Stimulated activated CD4-positive, alpha-beta T cell treated with anti-CD3 and anti-CD28 coated beads, TNF-alpha, amount 100 ng/mL, for 48 hours (primary cell): Measurements from ENCODE around the gene BCL2L11.

Experiments
- DNase-seq, 3 donors: peaks; one replicate each; pipeline ENCODE4 v3.0.0-alpha.2; 2020; ENCODE audit warnings: low read depth in 3 of 3

Gene BCL2L11

DNA sequence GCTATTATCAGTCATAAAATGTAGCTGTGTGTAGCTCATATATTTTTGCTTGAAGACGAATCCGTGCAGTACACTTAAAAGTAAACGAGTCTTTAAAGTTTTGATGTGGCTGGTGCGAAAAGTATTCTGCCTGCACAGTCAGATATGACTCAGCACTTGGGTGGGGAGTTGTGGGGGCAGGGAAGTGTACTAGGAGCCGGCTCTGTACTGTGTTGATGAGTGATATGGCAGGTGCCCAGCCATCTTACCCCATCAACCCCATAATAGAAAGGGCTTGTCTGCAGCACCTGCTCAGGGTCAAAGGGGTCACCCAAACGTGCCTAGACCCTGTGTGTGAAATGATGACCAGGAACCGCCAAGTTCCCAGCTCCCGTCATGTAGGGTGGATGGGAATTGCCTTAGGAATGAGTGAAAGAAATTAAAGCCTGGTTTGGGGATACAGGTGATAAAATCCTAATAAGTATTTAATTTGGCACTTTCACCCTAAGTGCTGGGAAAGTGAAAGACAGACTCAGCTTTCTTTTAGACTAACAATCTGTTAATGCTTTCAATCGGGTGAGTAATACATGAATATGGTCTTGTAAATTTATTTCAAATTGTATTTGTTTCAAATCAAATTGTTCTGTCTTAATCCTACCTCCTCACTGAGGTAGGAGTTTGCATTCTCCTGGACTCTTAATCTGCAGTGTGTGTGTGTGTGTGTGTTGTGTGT lies 48.0 kb downstream of the BCL2L11 start:
- peak; percentile 19 to 68 (median 55) for DNase-seq

DNA sequence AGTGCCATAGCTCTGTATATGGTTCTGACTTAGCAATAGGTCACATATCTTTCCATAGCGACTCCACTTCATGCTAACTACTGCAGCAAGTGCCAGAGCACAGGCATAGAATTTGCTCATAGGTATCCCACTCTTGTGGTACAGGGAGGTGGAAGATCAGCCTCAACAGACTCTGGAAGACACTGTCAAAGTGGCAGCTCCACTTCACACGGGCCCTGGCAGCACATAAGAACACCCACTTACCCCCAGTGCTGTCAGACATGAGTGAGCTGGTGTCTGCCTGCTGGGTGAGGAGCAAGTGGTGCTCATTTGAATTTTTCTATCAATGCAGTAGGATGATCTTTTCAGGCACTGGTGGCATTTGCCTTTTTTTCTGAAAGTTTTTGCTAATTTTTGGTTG lies 48.6 kb downstream of the BCL2L11 start:
- DNase-seq = no peak

DNA sequence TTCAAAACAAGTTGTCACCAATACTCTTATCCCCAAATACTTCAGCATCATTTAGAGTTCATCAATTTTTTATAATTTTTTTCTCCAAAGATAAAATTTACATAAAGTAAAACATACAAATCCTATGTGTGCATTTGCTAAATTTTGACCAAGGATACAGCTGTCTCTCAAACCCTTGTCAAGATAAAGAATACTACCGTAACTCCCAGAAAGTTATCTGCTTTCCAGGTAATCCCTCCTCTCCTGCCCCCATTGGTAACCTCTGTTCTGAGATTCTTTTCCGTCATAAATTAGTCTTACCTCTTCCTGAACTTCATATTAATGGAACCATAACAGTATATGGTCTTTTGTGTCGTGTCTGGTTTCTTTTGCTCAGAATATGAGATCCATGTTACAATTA lies 49.2 kb downstream of the BCL2L11 start:
- no peak for DNase-seq

DNA sequence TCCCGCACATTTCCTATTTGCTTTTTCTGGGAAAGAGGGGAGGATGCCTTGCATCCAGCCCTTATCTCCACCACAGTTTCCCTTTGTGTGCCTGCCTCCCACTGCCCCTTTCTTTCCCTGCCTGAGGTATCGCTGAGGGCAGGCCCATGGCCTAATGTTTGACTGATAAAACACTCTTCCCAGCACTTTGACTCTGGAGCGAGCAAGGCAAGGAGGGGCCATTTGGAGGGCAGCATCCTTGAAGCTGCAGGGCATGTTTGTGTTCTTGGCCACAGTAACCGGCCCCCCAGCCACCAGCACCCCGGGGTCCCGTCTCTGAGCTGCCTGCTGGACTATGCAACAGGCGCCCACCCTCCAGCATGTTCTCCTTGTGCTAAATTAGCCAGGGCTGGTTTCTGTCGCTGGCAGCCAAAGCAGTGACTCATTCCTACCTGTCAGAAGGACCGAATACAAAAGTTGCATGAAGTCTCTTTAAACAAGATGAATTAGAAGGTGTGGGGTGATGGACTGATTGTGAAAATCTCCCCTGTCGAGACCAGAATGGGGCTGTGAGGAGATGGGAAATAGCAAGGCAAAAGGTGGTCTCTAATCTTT lies 50.7 kb downstream of the BCL2L11 start:
- no peak for DNase-seq

- no peak for DNase-seq
Observed at GRCh38 chr2:111172666-111173065, 52.0 kb downstream of the BCL2L11 start.

GRCh38 chr2:111173338-111173737 lies 52.6 kb downstream of the BCL2L11 start:
- DNase-seq = no peak

GRCh38 chr2:111173856-111174255 lies 53.1 kb downstream of the BCL2L11 start:
- DNase-seq = no peak

GRCh38 chr2:111175615-111176014 lies 54.9 kb downstream of the BCL2L11 start:
- DNase-seq = no peak

DNA sequence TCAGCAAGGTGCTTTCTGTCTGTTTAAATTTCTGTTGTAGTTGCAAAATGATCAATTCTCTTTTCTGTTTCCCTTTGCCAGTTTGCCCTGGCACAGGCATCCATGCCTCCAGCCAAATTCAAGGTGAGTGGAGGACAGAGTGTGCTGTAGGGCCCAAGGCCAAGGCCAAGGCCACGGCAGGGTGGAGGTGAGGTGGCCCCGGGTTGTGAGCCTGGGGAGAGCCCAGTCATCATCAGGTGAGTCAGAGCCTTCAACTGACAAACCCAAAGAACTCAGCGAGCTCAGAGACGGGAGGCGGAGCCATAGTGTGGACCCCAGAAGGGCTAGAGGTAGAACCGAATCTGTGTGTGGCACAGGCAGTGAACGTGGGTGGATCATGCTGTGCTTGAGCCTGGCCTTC lies 55.7 kb downstream of the BCL2L11 start:
- no peak for DNase-seq

DNA sequence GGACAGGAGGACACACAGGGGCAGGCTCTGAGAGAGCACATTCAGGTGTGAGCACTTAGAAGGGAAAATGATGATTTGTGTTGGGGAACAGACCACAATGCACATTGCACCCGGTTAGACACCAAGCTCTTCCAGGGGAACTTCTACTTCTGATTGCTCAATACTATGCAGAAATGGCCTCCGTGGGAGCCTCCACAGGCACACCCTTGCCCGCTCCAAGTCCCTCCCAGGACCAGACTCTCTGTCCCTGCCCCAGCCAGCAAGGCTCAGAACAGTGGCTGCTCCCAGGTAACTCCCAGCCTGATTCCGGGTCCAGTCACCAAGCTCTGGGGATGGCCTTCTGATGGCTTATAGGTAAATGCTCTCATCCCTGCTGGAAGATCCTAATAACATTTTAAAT lies 56.2 kb downstream of the BCL2L11 start:
- no peak for DNase-seq

- DNase-seq = no peak
Observed at GRCh38 chr2:111178296-111178695, 57.6 kb downstream of the BCL2L11 start.

DNA sequence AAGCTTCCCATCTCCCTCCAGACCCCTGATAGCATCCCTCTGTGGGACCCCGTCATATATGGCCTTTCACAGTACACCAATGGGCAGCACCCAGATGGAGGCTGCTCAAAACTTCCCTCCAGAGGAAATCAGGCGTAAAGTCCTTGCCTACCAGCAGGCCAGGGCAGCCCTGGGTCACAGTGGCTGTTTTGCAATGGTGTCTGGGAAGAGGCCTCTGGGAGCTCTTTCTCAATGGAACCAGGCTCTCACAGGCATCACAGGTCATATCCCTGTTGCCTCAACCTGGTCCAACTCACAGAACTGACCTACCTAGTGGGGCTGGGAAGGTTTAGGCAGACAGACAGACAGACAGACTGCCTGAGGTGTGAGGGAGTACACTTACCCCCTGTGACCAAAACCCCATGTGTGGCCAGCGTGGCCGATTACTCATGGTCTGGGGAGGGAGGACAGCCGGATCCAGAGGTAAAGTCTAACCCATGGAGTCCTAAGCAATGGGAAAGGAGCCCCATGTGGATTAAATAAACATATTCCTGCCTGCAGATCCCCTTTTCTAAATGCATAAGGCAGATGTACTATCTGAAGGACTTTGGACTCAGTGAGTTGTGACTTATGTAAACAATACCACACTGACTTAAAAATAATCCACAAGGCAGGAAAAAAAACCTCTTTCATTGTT lies 58.2 kb downstream of the BCL2L11 start:
- no peak for DNase-seq

DNA sequence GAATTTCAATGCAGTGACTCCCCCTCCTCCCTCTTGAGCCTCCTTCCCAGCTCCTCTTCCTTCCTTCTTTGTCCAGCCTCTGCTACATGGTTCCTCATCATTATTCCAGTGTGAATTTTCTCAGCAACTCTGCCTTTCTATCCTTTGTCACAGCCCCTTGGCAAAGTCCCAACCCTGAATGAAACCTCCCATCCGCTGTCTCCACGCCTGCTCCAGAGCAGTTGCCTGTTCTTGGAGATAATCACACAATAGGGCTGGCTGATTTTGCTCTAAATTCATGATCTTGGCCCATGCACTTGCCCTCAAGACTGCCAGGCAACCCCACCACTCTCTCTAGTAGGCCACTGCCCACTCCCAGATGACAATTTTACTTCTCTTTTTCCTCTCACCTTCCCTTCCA lies 61.4 kb downstream of the BCL2L11 start:
- no peak for DNase-seq

GRCh38 chr2:111182740-111183139 lies 62.0 kb downstream of the BCL2L11 start:
- DNase-seq = no peak

GRCh38 chr2:111184725-111185310 lies 64.1 kb downstream of the BCL2L11 start:
- DNase-seq = no peak

DNA sequence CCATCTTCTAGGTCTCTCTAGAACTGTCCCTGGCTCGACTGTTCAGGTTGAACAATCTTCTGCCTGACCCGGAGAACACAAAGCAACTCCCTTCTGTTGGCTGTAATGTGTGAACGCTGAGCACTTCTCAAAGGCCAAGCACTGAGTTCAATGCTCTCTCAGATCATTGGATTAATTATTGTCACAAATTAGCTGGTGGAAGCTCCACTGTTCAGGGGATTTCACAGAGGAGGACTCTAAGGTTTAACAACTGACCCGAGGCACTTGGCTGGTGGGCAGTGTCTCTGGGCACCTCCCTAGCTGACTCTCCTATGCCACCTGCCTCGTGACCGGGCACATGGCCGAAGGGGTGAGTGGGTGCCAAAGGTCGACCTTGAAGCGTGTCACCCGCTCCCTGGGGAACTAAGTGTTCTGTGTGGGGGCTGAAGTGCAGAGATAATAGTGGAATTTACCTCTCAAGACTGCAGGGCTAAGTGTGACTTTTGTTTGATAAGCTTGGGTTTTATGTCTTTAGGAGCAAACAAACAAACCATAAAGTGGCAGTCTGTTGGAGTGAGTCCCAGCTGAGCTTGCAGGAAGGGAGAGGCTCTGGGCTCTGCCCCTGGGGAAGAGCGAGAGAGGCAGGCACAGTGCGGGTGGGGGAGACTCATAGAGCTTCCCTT lies 64.8 kb downstream of the BCL2L11 start:
- DNase-seq = no peak

GRCh38 chr2:111186121-111186715 lies 65.5 kb downstream of the BCL2L11 start:
- no peak for DNase-seq

DNA sequence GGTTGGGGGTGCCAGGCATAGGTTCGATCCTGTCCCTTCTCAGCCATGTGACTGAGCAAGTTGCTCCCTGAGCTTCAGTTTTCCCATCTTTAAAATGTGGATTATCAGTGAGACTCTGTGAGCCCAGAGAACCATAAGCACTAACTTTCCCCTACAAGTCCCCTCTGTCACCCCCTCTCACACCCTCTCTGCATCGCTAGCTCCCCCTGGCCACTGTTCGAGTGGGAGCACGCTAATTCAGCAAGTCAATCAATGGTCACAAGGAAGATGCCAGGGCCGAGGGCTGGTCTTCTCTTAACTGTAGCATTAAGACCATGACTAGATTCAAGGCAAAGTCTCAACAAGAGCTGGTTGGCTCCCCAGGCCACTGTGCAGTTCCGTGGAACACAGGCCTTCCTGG lies 66.2 kb downstream of the BCL2L11 start:
- DNase-seq = no peak

- DNase-seq = no peak
Observed at GRCh38 chr2:111188681-111189080, 68.0 kb downstream of the BCL2L11 start.

DNA sequence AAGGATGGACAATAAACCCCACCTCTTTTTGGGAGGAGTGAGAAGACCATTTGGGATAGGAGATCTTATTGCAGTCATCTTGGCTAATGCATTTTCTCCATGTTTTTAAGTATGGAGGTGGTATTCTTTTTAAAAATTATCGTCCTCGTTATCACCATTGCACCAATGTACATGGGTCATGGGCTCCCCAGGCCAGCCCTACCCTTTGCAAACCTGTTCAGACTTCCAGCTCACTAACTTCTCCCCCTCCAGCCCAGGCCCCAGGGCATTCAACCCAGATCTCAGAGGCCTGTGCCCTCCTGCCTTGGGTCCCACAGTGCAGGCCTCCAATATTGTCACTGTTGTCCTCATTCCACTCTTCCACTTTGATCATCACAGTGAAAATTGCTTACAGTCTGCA lies 68.4 kb downstream of the BCL2L11 start:
- no peak for DNase-seq

- DNase-seq = no peak
Observed at GRCh38 chr2:111190816-111191540, 70.3 kb downstream of the BCL2L11 start.
